HG03280 (cell line): Measurements from ENCODE around the gene NUP188.

Source experiments
- ATAC-seq: cut with Tn5 transposase; IDR thresholded peaks from one replicate; pipeline ENCODE4 v1.9.1; 2021; ENCODE audit warnings: mild to moderate bottlenecking, moderate library complexity; ENCODE audit not compliant: unreplicated experiment

Gene NUP188

DNA sequence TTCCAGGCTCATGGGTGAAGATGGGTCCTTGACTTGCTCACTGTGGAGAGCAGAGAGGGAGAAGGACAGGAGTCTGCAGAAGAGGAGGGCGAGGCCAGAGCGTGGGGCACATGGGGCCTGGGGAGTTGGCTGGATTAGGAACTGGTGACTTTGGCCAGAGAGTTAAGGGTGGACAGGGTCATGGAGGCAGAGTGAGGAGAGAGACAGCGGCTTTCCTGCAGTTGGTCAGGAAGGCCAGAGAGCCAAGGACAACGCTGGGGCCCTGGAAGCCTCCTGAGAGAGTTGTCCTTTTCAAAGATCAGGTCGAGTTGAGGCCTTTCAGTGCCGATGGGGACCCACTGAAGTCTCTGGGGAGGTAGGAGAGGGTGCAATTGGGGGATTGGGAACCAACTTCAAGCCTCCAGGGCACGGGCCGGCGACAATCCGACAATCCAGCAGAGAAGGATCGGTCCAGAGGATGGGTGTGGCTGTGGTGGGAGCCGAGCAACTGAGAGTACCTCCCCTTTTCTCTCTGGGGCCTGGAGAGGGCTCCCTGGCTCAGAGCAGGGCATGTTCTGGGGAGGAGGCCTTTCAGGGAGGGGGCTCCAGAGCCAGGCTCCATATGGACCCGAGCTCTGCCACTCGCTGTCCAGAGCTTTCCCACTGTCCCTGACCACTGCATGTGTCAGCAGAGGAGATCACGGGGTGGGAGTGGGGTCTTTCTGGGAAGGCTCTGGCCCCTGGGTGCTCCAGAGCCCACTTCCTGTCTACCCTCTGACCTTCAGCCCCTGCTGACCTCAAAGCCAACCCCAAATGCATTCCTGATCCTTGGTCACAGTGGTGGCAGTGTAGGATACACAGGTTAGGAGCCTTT lies 34.2 kb upstream of the NUP188 start:
- no peak for ATAC-seq

DNA sequence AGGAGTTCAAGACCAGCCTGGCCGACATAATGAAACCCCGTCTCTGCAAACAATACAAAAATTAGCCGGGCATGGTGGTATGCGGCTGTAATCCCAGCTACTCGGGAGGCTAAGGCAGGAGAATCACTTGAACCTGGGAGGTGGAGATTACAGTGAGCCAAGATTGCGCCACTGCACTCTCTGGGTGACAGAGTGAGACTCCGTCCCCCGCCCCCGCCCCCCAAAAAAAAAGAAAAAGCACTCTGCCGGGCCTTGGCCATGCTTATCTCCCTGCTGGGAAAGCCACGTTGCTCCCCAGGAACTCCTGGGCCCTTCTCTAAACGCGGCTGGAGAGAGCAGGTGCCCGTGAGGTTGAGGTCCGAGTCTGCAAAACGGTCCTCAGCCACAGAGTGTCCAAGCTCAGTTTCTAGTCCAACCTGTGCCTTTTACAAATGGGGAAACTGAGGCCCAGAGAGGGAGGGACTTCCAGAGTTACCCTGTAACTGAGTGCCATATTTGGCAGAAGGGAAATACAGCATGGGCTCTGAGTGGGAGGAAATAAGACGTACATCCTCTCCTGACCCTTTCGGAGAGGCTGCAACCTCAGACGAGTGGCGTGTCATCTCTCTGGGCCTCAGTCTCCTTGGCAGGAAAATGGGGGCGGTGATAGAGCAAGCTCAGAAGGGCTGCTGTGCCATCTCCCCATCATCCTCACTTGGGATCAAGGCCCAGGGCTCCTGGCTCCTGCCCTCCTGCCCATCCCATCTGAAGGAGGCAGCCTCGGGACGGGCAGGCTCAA lies 33.3 kb upstream of the NUP188 start:
- no peak for ATAC-seq

DNA sequence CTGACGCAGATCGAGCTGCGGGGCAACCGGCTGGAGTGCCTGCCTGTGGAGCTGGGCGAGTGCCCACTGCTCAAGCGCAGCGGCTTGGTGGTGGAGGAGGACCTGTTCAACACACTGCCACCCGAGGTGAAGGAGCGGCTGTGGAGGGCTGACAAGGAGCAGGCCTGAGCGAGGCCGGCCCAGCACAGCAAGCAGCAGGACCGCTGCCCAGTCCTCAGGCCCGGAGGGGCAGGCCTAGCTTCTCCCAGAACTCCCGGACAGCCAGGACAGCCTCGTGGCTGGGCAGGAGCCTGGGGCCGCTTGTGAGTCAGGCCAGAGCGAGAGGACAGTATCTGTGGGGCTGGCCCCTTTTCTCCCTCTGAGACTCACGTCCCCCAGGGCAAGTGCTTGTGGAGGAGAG lies 31.3 kb upstream of the NUP188 start:
- no peak for ATAC-seq

DNA sequence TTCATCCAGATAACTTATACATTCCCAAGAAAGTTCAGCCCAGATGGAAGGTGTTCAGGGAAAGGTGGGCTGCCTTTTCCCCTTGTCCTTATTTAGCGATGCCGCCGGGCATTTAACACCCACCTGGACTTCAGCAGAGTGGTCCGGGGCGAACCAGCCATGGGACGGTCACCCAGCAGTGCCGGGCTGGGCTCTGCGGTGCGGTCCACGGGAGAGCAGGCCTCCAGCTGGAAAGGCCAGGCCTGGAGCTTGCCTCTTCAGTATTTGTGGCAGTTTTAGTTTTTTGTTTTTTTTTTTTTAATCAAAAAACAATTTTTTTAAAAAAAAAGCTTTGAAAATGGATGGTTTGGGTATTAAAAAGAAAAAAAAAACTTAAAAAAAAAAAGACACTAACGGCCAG lies 30.8 kb upstream of the NUP188 start:
- no peak for ATAC-seq

DNA sequence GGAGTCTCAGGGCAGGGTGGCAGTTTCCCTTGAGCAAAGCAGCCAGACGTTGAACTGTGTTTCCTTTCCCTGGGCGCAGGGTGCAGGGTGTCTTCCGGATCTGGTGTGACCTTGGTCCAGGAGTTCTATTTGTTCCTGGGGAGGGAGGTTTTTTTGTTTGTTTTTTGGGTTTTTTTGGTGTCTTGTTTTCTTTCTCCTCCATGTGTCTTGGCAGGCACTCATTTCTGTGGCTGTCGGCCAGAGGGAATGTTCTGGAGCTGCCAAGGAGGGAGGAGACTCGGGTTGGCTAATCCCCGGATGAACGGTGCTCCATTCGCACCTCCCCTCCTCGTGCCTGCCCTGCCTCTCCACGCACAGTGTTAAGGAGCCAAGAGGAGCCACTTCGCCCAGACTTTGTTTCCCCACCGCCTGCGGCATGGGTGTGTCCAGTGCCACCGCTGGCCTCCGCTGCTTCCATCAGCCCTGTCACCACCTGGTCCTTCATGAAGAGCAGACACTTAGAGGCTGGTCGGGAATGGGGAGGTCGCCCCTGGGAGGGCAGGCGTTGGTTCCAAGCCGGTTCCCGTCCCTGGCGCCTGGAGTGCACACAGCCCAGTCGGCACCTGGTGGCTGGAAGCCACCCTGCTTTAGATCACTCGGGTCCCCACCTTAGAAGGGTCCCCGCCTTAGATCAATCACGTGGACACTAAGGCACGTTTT lies 30.2 kb upstream of the NUP188 start:
- no peak for ATAC-seq

DNA sequence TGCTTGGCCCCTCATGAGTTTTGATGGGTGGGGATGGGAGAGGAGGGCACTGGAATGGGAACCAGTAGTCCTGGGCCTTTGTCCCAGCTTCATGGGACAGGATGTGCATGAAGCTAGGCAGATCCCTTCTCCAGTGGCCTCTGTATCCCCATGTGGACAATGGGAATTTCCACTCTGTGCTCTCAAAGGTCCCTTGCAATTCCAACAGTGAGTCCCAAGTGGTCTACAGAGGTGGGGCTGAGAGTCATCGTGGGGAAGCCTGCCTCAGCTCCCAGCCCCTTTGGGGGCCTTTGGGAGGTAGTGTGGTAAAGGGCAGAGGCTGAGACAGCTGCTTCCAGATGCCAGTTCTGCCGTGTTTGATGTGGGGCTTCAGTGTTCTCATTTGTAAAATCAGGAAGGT lies 28.6 kb upstream of the NUP188 start:
- no peak for ATAC-seq

DNA sequence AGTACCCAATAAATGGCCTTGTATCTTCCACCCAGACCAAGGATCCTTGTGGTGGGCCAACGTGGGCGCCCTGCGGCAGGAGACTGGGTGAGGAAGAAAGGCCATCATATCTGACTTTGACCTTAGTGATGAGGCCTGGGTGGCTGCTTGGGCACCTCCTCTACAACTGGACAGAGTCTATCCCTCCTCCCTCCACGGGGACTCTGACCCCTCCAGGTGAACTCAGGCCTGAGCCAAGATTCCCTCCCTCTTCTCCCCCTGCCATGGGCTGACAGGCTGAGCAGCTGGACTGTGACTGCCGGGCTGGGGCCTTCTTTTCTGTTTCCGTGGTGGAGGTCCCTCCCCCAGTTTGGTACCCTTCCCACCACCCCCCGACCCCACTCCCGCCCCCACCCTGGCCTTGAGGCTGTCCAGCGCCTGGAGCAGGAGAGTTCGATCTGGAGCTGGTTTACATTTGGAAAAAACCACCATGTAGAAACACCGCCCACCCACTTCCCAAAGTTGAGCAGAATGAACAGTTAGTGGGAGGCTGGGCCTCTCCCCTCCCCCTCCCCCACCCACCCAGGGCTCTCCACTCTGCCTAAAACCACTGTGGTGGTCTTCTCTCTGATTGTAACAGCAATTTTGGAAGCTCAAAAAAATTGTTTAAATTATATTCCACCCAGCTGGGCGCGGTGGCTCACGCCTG lies 28.0 kb upstream of the NUP188 start:
- ATAC-seq = no peak

DNA sequence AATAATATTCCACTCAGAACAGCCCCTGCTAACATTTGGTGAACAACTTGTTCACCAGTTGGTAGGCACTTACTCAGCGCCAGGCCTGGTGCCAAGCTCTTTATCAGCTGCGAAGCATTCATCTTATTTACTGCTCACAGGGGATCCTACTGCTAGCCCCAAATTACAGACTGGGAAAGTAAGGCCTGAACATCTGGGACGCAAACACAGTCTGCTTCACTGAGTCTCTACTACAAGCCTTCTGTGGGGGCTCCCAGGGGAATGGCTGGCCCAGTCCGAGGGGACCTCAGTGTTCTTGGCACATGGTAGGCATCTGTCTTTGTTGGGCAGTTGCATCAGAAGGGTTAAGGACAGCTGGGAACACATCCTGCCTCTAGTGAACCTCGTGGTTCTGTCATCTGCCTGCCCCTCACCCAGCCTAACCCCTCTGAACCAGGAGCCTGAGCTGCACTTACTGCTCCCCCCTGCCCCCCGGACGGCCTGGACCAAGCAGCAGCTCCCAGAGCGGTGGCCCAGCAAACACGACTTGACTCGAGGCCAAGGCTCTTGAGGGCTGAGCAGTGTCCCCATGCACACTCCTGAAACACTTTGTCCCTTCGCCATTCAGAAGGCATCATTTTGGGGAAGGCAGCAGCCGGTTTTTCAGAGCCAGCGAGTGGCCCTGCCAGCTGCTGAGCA lies 27.0 kb upstream of the NUP188 start, which contains the start of gene PHYHD1:
Gene PHYHD1 (plus strand): TSS at position 602 of the 678 bp plus-strand sequence. CDS start 1,342 bp downstream, outside the sequence.
- no peak for ATAC-seq

DNA sequence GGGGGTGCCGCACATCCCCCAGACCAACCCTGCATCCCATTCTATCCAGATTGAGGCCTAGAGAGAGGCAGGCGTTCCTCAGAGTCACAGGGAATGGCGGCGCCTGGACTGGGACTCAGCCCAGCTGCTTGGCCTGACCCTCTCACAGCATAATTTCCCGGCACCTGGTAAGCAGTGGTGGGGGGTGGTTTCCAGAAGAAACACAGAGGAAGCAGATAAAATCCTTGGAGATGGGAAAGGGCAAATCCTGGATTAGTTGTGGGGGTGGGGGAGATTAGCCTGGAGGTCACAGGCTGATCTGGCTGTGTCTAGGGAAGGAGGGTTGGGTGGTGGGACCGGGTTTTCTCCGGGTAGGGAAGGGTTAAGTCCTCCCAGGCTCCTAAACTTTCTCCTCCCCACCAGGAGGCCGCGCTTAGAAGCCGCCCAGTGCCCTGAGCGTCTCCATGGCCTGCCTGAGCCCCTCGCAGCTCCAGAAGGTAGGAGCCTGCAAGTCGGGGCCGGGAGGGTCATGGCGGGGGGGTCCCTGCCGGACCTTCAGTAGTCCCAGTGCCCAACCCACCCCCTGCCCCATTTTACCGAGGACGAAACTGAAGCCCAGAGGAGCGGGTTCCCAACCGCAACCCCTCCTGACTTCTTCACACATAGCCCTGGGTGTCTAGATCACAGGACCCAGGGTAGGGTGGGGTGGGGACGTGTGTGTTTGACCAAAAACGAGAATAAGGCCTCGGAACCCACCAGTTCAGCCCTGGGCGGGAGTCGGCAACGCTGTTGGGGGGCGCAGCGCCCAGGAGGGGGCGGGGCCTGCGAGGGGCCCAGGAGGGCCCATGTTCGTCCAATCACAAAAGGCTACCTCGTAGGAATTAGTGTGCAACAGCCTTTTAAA lies 25.4 kb upstream of the NUP188 start:
- ATAC-seq = no peak

DNA sequence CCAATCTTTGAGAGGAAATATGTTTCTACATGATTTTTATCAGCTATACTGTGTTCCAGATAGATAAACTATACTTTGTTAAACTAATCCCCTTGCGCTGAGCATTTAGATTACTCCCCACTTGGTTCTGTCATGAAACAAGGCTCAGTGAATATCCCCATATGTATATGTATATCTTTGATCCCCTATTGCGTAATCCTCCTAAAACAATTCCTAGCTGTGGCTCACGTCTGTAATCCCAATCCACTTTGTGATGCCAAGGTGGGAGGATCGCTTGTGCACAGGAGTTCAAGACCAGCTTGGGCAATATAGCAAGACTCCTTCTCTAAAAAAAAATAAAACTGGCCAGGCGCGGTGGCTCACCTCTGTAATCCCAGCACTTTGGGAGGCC lies 24.0 kb upstream of the NUP188 start:
- ATAC-seq = no peak

DNA sequence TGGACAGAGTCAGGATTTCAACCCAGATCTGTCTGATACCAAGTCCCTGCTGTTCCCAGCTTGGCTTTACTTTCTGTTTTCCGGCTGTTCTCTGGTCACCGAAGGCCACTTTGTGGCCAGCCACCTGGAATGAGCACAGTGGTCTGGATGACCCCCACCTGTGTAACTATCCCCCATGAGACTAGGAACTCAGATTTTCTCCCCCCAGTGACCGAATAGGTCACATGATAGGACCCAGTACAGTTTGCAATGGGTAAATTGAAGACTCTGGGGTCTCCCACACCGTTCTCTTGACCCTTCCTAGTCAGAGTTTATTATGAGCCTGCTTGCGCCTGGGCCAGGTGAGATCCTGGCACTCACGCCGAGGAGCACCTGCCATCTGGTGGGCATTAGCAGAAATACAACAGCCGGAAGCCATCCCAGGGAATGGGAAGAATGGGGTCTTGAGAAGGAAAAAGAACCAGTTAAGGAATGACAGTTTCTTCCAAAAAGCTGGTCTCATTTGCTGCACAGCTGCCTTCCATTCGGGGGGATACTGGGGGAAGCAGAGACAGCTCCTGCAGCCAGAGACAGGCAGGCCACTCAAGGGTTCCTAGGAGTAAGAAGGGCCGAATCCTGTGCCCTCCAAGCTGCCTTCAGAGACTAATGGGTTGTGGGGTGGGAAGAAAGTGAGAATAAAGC lies 19.6 kb upstream of the NUP188 start:
- no peak for ATAC-seq

DNA sequence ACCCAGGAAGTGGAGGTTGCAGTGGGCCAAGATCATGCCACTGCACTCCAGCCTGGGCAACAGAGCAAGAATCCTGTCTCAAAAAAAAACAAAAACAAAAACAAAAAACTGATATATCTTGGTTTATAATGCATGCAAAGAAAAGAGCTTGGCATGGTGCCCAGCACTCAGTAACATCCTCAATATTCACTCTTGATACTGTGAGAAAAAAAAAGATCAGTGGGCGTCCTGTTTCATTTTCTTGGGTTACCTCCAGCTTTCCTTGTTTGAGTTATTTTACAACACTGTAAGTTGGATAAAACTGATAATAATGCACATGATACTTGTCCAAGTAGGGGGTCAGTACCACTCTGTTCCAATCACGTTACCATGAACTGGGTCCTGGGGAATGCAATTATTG lies 18.9 kb upstream of the NUP188 start:
- ATAC-seq = no peak

DNA sequence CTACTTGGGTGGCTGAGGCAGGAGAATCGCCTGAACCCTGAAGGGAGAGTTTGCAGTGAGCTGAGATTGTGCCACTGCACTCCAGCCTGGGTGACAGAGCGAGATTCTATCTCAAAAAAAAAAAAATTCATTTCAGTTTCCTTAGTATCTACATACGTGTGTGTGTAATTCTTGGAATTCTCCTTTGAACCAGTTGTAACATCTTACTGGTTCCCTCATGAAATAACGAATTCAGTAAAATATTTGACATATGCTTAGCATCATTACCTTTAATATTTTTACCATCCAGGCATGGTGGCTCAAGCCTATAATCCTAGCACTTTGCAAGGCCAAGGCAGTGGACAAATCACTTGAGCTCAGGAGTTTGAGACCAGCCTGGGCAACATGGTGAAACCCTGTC lies 17.9 kb upstream of the NUP188 start:
- ATAC-seq = no peak

DNA sequence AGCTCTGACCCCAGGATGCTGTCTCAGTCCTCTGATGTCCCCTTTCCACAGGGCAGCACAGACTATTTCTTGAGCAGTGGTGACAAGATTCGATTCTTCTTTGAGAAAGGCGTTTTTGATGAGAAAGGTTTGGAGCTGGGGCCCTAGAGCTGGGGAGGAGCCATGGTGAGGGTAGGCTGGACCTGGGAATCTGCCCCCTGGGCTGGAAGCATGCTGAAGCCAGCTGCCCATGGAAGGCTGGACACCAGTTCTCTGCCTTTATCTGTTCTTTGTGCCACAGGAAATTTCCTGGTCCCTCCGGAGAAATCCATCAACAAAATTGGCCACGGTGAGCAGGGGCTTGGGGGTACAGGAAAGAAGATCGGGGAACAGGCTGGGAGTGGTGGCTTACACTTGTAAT lies 13.8 kb upstream of the NUP188 start:
- ATAC-seq = no peak

DNA sequence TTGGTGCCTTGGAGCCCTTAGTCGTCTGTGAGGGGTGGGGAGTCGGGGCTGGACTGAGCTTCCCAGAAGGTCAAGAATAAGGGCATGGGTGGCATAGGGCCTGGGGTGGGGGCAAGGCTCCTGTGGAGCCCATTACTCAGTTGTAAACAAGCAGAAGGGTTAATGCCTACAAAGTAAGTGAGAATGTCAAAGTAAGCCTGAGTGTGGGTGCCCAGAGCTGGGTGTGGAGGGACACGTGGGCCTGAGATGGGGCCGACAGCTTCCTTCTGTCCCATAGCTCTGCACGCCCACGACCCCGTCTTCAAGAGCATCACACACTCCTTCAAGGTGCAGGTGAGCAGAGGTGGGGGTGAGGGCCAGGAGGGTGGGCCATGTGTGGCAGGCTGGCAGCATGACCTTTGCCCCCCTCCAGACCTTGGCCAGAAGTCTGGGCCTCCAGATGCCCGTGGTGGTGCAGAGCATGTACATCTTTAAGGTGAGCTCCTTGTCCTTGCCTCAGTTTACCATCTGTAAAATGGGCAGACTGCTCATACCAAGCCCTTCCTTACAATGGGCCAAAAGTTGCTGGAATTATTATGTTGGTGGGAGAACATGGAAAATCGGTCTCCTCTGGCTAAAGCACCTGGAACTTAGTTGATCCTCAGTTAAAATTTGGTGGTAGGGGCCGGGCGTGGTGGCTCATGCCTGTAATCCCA lies 11.2 kb upstream of the NUP188 start:
- ATAC-seq = no peak

DNA sequence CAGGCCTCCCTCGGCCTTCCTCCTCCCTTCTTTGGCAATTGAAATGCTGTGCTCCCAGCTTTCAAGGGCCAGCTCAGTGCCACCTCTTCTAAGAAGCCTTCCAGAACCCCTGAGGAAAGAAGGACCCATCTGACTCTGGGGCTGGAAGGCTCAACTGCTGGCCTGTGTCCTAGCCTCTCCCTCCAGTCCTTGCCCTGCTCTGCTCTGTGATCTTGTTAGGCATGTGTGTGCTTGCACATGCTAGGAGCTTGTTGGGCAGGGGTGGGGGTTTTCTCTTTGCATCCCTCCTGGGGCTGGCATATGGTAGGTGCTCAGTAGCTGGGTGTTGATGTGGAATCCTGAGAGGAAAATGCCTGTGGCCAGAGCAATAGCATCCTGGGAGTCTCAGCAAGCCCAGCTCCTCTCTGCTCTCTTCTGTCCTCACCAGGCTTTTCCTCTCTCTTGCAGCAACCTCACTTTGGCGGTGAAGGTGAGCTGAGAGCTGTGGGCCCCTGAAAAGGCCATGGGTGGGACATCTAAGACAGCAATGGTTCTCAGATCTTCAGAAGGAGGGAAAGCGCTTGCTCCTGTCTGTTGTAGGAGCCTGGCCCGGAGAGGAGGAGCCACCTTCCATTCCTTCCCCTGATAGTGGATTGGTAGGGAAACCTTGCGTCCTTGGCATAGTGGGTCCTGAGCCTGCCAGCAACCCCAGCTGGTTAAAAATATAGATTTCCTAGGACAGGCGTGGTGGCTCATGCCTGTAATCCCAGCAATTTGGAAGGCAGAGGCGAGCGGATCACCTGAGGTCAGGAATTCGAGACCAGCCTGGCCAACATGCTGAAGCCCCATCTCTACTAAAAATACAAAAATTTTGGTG lies 10.0 kb upstream of the NUP188 start:
- ATAC-seq = no peak

DNA sequence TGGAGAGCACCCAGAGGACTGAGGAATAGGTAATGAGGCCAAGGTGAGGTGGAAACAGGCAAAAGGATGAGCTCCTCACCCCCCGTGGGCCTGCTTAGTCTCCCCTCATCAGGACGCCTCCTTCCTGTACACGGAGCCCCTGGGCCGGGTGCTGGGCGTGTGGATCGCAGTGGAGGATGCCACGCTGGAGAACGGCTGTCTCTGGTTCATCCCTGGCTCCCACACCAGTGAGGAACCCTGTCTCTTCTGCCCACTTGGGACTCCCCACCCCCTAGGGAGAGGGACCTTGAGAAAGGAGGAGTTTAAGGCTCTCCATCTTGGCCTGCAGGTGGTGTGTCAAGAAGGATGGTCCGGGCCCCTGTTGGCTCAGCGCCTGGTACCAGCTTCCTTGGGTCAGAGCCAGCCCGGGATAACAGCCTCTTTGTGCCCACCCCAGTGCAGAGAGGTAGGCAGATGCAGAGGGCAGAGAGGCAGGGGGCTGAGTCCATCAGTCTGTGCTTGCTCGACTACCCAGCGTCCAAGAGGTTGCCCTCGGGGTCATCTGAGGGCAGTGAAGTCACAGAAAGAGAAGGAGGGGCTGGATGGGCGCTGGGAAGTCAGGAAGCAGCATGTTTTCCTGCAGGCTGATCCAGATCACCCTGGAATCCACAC lies 7.1 kb upstream of the NUP188 start:
- ATAC-seq = no peak
